ENCODE results near the gene DHRS13.
A peak's percentile ranks its signal among the peaks of the same experiment; 100 is the strongest.
"Not testable (repeated sequence)": the region's sequence is repeated elsewhere in the genome, so short reads cannot be mapped to it uniquely, and the experiment has no call there.

DHRS13 gene

GRCh38 chr17:28900986-28901726 lies 1.7 kb downstream of the DHRS13 start:
- DNase-seq = no peak

- DNase-seq = no peak
Observed at GRCh38 chr17:28899212-28899815, 3.6 kb downstream of the DHRS13 start.

- no peak for DNase-seq
Observed at GRCh38 chr17:28898527-28898955, 4.3 kb downstream of the DHRS13 start.

GRCh38 chr17:28897769-28898526 lies 4.9 kb downstream of the DHRS13 start:
- peak; percentile 64 for DNase-seq

GRCh38 chr17:28896884-28897768 lies 5.8 kb downstream of the DHRS13 start, which contains the start of gene FLOT2:
FLOT2 (minus strand) TSS chr17:28897733; CDS start chr17:28897574, 159 bp downstream.
- DNase-seq = peak; percentile 64

GRCh38 chr17:28896491-28896883 lies 6.4 kb downstream of the DHRS13 start:
- no peak for DNase-seq

- no peak for DNase-seq
Observed at GRCh38 chr17:28895794-28896447, 7.0 kb downstream of the DHRS13 start.

- DNase-seq = not testable (repeated sequence)
Observed at GRCh38 chr17:28893248-28894183, 9.4 kb downstream of the DHRS13 start.

- DNase-seq = no peak
Observed at GRCh38 chr17:28892024-28892423, 10.9 kb downstream of the DHRS13 start.

GRCh38 chr17:28891201-28891600 lies 11.7 kb downstream of the DHRS13 start:
- no peak for DNase-seq

- DNase-seq = no peak
Observed at GRCh38 chr17:28889996-28890395, 12.9 kb downstream of the DHRS13 start.

- no peak for DNase-seq
Observed at GRCh38 chr17:28888832-28889231, 14.0 kb downstream of the DHRS13 start.

GRCh38 chr17:28887871-28888471 lies 14.9 kb downstream of the DHRS13 start:
- DNase-seq = no peak

GRCh38 chr17:28885951-28886350 lies 16.9 kb downstream of the DHRS13 start:
- no peak for DNase-seq

- DNase-seq = no peak
Observed at GRCh38 chr17:28885363-28885762, 17.5 kb downstream of the DHRS13 start.

- DNase-seq = no peak
Observed at GRCh38 chr17:28883967-28884702, 18.7 kb downstream of the DHRS13 start.

GRCh38 chr17:28882154-28882895 lies 20.6 kb downstream of the DHRS13 start:
- no peak for DNase-seq

GRCh38 chr17:28881533-28882056 lies 21.3 kb downstream of the DHRS13 start:
- DNase-seq = no peak

- DNase-seq = no peak
Observed at GRCh38 chr17:28880572-28880945, 22.3 kb downstream of the DHRS13 start.

All from NK-92 treated with Interleukin-12 subunit alpha and Interleukin-12 subunit beta, amount 100 ng/mL, for 24 hours (cell line).